Mesodermal cell (in vitro differentiated cells): ENCODE measurements around the gene PRDM4. TPM values are rescaled to one million over a fixed set of nuclear protein-coding genes. Genes with fewer than 3 reads are reported as not detected.

Source experiments
- H3K27ac ChIP-seq: 2 replicates; pipeline ENCODE4 v1.7.0; 2013; ENCODE audit warnings: mild to moderate bottlenecking, low read depth, low read length, moderate library complexity; ENCODE audit not compliant: severe bottlenecking
- H3K36me3 ChIP-seq: 2 replicates; pipeline ENCODE4 v1.7.1; 2013; ENCODE audit warnings: mild to moderate bottlenecking, low read length, moderate library complexity; ENCODE audit not compliant: control insufficient read depth, insufficient read depth
- H3K4me1 ChIP-seq: one replicate; pipeline ENCODE4 v1.7.1; 2013; ENCODE audit warnings: mild to moderate bottlenecking, low read length; ENCODE audit not compliant: insufficient read depth, control insufficient read depth, poor library complexity, severe bottlenecking
- H3K4me3 ChIP-seq: 2 replicates; pipeline ENCODE4 v1.7.0; 2013; ENCODE audit warnings: low read length, control low read depth, mild to moderate bottlenecking; ENCODE audit not compliant: insufficient read depth, poor library complexity, severe bottlenecking; ENCODE audit errors: extremely low read depth
- H3K9me3 ChIP-seq: 2 replicates; pipeline ENCODE4 v1.7.1; 2013; ENCODE audit warnings: mild to moderate bottlenecking, low read length, moderate library complexity; ENCODE audit not compliant: control insufficient read depth
- WGBS, 2 experiments: methylation state at CpG; one replicate each; pipeline ENCODE4 v1.1.5; 2013; ENCODE audit warnings: missing lambda C conversion rate in 2 of 2; ENCODE audit not compliant: insufficient coverage in 2 of 2; 5-methylcytosine and 5-hydroxymethylcytosine counted together
- polyA plus RNA-seq, 2 experiments: library from polyadenylated mRNA; stranded (reverse); fragments of 50-300 nt; gene quantifications; one replicate each; pipeline ENCODE4 v1.2.3, GENCODE V29; 2013

Gene PRDM4, protein sequence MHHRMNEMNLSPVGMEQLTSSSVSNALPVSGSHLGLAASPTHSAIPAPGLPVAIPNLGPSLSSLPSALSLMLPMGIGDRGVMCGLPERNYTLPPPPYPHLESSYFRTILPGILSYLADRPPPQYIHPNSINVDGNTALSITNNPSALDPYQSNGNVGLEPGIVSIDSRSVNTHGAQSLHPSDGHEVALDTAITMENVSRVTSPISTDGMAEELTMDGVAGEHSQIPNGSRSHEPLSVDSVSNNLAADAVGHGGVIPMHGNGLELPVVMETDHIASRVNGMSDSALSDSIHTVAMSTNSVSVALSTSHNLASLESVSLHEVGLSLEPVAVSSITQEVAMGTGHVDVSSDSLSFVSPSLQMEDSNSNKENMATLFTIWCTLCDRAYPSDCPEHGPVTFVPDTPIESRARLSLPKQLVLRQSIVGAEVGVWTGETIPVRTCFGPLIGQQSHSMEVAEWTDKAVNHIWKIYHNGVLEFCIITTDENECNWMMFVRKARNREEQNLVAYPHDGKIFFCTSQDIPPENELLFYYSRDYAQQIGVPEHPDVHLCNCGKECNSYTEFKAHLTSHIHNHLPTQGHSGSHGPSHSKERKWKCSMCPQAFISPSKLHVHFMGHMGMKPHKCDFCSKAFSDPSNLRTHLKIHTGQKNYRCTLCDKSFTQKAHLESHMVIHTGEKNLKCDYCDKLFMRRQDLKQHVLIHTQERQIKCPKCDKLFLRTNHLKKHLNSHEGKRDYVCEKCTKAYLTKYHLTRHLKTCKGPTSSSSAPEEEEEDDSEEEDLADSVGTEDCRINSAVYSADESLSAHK
- 18.1 TPM for polyA plus RNA-seq (2013, experiment 1 of 2)
- 18.9 TPM for polyA plus RNA-seq (2013, experiment 2 of 2)

DNA sequence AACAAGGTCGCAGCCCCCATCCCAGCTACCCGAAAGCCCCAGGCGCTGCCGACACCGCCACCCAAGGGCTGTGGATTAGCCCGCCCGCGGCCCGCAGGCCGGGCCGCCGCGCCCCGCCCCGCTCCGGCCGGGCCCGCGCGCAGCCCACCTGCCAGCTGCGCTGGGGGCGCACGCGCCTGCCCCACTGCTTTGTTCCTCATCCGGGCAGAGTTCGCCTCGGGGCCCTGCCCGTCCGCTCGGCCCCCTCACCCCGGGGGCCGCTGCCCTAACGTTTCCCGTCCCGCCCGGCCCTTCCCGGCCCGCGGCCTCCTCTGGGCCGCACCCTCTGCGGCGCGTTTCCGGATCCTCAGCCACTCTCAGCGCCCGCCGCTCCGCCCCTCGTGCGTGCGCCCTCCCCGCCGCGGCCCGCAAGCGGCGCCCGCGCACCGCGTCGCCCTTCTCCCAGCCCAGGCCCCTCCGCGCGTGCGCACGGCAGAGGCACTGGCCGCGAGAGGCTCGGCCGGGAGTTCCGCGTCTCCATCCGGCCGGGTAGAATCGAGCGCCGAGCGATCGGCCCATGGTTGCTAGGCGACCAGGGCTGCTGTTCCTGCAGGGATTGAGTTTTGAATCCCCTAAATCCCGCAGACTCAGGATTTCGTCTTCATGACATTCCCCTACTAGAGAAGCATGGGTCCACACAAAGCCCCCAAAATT is at the start of gene PRDM4:
TSS of gene PRDM4 (minus strand) at position 329 of the 693 bp plus-strand sequence. CDS start 622 bp downstream, outside the sequence.
- H3K4me1 ChIP-seq: peaks cover 7% of the 10 kb centered on the region
- 0 to 1% methylated on average over 49 to 53 of the region's 83 CpGs for WGBS, 2 experiments
- H3K27ac ChIP-seq: peak within 1 kb of the TSS; percentile 62
- peak within 1 kb of the TSS; percentile 76 for H3K4me3 ChIP-seq
- H3K9me3 ChIP-seq: no peaks in the 10 kb centered on the region
- H3K36me3 ChIP-seq: peaks cover 30% of the 10 kb centered on the region

DNA sequence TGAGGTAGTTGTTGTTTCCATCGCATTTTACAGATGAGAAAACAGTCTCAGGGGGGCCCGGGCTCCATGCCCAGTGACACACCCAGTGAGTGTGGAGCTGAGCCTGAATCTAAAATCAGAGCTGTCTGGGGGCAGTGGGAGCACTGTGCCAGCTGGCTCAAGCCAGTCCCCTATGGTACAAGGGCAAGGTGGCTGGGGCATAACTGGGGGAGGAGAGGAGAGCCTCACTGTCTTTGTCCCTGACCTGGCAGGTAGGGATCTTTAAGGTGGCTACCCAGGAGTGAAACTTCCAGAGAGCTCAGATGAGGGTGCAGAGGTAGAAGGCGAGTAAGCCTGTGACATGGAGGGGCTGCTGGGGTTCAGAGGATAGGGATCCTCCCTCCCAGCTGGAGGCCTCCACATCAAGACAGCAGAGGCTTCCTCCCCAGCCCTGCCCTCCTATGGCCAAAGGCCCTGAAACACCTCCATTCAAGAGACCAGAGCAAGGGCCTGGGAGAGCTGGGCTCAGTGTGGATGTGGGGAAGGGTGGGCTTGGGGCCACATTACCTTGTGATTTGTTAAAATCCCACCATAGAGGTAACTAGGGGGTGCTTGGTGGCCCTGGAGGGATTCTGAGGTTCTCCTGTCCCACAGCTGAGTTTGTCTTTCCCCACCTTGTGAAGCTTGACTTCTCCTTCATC is 46.7 kb upstream of the PRDM4 start:
- Histone ChIP-seq H3K27ac (no peak overlapping the region), H3K4me1 (no peaks in the 10 kb centered on the region), H3K36me3 (no peaks in the 10 kb centered on the region), H3K9me3 (no peaks in the 10 kb centered on the region), H3K4me3 (no peak overlapping the region)
- WGBS, 2 experiments: 50 to 70% methylated on average over 2 to 3 of the region's 3 CpGs

DNA sequence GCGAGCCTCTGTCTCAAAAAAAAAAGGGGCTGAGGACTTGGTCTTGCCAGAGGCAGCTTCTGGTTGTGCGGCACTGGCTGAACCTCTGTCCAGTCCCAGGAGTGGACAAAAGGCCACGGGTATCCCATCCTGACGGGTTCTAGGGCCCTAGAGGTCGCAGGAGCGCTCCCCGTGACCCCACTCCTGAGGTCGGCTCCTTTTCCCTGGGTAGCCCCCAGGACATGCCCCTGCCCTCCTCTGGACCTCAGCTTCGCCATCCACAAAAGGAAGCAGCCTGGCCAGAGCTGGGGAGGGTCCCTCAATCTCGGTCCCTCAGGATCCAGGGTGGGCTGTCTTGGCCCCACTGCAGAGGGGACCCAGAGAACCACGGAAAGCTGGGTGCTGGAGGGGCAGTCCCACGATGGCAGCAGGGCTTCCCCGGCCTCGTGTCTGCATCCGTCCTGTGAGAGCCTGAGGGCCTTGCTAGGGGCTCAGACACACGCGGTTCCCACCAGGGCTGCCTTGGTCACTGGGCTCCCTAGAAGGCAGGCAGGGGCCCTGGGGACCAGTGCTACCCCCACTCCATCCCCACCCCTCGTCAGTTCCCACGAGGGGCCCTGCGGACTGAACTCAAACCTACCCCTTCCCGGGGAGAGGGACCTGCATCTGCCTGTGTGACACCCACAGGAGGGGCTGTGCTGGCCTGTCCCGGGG is 44.7 kb upstream of the PRDM4 start:
- no peaks in the 10 kb centered on the region for H3K9me3 ChIP-seq
- 87% methylated on average over 18 to 19 of the region's 22 CpGs for whole genome bisulfite sequencing, 2 experiments

DNA sequence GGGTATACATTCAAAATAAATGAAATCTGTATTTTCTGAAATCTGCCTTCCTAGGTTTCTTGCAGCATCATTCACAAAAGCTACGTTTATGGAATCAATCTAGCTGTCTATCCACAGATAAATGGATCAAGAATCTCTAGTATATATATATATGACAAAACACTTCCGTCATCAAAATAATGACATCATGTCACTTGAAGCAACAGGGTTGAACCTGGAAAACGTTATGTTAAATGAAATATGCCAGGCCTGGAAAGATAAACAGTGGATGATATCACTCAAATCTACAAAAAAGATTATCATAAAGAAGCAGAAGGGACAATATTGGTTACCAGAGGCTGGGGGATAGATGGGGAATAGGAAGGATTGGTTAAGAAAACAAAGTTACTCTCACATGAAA is 42.2 kb upstream of the PRDM4 start:
- WGBS, 2 experiments: 67% methylated on average over 1 of the region's 3 CpGs; no CpG with 5 or more reads in 1 of the 2 experiments
- Histone ChIP-seq H3K27ac (no peak overlapping the region), H3K4me1 (no peaks in the 10 kb centered on the region), H3K9me3 (no peaks in the 10 kb centered on the region), H3K4me3 (no peak overlapping the region), H3K36me3 (no peaks in the 10 kb centered on the region)

More for the DNA sequence above, 44.7 kb upstream of the PRDM4 start:
- no peaks in the 10 kb centered on the region for H3K36me3 ChIP-seq
- H3K4me3 ChIP-seq: no peak overlapping the region
- no peaks in the 10 kb centered on the region for H3K4me1 ChIP-seq
- no peak overlapping the region for H3K27ac ChIP-seq

GRCh38 chr12:107801150-107801549 is 40.2 kb upstream of the PRDM4 start:
- Histone ChIP-seq H3K4me3 (no peak overlapping the region), H3K9me3 (no peaks in the 10 kb centered on the region), H3K36me3 (no peaks in the 10 kb centered on the region), H3K4me1 (no peaks in the 10 kb centered on the region), H3K27ac (no peak overlapping the region)

DNA sequence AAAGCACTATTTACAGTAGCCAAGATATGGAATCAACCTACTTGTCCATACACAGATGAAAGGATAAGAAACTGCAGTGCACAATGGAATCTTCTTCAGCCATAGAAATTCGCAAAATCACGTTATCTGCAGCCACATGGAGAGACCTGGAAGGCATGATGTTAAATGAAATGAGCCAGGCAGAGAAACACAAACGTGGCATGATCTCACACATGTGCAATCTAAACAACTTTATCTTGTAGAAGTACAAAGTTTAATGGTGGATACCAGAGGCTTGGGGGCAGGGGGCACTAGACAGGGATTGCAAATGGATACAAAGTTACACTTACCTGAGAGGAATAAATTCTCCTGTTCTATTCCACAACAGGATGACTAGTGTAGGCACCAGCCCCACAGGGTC is 37.6 kb upstream of the PRDM4 start:
- 67 to 100% methylated on average over 1 to 2 of the region's 3 CpGs for WGBS, 2 experiments
- Histone ChIP-seq H3K27ac (no peak overlapping the region), H3K4me1 (no peaks in the 10 kb centered on the region), H3K36me3 (no peaks in the 10 kb centered on the region), H3K9me3 (no peaks in the 10 kb centered on the region), H3K4me3 (no peak overlapping the region)

- no CpG with 5 or more reads among the region's 3 CpGs for WGBS, 2 experiments
- Histone ChIP-seq H3K27ac (no peak overlapping the region), H3K36me3 (no peaks in the 10 kb centered on the region), H3K4me1 (no peaks in the 10 kb centered on the region), H3K9me3 (no peaks in the 10 kb centered on the region), H3K4me3 (no peak overlapping the region)
Measured at GRCh38 chr12:107794451-107794850, 33.5 kb upstream of the PRDM4 start.

DNA sequence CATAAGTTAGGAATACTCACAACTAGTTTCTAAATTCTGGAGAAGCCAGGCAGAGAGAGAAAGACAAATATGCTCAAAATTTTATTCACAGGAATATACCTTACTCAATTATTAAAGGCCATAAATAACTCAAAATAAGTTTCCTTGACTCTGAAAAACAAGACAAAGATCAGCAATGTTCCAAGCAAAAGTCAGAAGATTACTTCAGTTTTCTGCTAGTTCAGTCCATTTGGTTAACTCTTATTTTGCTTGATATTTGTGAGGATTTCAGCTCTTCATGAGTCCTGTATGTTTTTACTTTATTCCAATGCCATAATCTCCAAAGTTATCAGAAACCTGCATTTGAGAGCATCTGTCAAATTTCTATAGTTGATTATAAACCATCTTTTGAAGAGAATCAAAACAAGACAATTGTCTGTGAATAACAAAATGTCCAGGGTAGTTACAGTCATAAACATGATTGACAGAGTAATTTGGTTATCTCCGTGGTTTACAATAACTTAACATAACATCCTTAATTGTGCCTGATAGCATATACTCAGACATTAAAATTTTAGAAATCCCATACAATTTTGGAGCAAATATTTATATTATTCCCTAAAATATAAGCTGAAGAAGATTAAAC is 30.6 kb upstream of the PRDM4 start:
- Histone ChIP-seq H3K4me3 (no peak overlapping the region), H3K4me1 (no peaks in the 10 kb centered on the region), H3K9me3 (no peaks in the 10 kb centered on the region), H3K36me3 (no peaks in the 10 kb centered on the region), H3K27ac (no peak overlapping the region)
- no CpG with 5 or more reads among the region's 1 CpG for WGBS, 2 experiments

DNA sequence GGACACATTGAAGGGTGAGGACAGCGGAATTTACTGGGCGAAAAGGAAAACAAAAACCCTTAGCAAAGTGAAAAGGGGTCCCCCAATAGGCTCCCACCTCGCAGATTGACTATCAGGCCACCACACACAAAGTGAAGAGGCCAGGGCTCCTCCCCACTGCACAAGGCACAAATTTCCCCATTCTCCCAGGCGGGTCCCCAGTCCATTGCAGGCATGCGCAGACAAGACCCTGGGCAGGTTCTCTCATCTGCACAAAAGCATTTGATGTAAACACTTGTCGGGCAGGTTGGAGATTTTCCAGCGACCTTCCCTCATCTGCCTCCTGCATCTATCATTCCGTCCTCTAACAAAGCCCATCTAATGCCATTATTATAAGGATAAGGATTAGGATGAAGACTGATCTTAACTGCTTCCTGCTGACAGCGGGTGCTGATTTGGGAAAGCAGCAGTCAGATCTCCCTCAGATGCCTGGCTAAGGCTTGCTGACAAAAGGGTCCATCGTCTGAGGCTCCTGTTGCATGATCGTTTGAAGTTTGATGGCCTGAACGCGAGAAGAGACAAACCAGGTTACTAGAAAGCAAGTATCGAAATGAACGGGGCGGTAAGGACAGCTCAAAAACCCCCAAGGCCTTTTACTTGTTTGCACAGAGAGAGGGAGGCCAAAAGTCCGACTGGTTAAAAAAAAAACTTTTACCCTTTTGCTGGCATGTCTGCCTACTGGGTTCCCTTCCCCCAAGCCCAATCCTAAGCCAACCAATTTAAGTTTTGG is 27.9 kb upstream of the PRDM4 start:
- H3K36me3 ChIP-seq: no peaks in the 10 kb centered on the region
- H3K9me3 ChIP-seq: no peaks in the 10 kb centered on the region
- H3K4me1 ChIP-seq: no peaks in the 10 kb centered on the region
- H3K27ac ChIP-seq: no peak overlapping the region
- no peak overlapping the region for H3K4me3 ChIP-seq
- WGBS, 2 experiments: 86 to 87% methylated on average over 12 to 13 of the region's 17 CpGs
